Measurements from ENCODE around the gene ARPC3.
"Not testable (repeated sequence)": the region's sequence is repeated elsewhere in the genome, so short reads cannot be mapped to it uniquely, and the experiment has no call there.

ARPC3 gene

GRCh38 chr12:110410086-110410485 is 40.1 kb downstream of the ARPC3 start:
- not testable (repeated sequence) for DNase-seq

- DNase-seq = not testable (repeated sequence)
Measured at GRCh38 chr12:110405126-110405662, 44.9 kb downstream of the ARPC3 start.

GRCh38 chr12:110403976-110404682 is 46.0 kb downstream of the ARPC3 start:
- DNase-seq = peak; percentile 70 to 88

DNA sequence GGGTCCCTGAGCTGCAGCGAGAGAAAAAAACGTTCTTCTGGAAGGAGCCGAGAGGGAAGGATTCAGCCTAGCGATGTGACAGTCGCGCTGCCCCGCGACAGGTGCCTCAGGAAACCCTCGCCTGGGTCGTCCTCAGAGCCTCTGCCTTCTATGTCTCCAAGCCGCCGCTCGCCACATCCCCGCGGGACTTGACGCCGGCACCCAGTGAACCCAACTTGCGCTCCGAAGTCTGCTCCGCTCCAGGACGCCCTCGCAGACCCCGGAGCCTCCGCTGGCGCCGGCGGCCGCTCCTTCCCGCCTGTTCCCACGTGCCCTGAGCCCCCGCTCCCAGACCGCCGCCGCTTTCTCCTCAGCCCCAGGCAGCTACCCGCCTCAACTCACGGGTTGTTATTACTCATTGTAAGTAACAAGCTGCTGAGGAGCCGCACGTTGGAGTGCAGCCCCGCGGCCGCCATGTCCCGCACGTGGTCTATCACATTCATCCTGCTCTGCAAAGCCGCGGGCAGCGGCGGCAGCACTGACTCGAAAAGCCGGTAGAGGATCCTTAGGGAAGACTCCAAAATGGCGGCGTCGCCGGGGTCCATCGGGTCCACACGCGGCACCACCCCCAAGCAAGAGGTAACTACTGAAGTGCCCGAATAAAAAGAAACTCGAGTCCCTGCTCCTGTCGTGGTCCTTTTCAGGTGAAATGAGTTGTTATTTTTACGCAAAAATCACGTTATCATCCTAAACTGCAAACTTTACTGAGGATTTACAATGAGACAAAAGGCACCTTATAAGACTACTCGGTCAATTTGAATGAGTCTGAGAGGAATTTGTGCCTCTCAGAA is 46.8 kb downstream of the ARPC3 start, which contains the start of gene ANAPC7:
TSS of gene ANAPC7 (minus strand) at position 563 of the 830 bp plus-strand sequence. CDS start at position 482, 81 bp downstream.
- peak; percentile 81 to 95 for DNase-seq

All from NCI-H526 (cell line).